SK-N-SH treated with all-trans-retinoic acid at 6 μM for 48 hours (cell line): ENCODE measurements around the gene SYCP2.

Source experiments
- BACH2 ChIP-seq: fragments of 250-450 bp; sonication (Bioruptor Pico); IDR thresholded peaks from 2 replicates; pipeline ENCODE4 v1.9.0; 2021; ENCODE audit warnings: mild to moderate bottlenecking, borderline replicate concordance
- ESRRG ChIP-seq: fragments of 250-450 bp; sonication (Bioruptor Pico); IDR thresholded peaks from 2 replicates; pipeline ENCODE4 v1.6.1; 2021; ENCODE audit warnings: mild to moderate bottlenecking
- OSR1 ChIP-seq: fragments of 250-450 bp; sonication (Bioruptor Pico); IDR thresholded peaks from 2 replicates; pipeline ENCODE4 v1.8.0; 2022; ENCODE audit warnings: moderate library complexity, mild to moderate bottlenecking, inconsistent platforms
- PATZ1 ChIP-seq: fragments of 250-450 bp; sonication (Bioruptor Pico); IDR thresholded peaks from 2 replicates; pipeline ENCODE4 v1.8.0; 2020; ENCODE audit warnings: mild to moderate bottlenecking, moderate library complexity, borderline replicate concordance
- PPARA ChIP-seq: fragments of 250-450 bp; sonication (Bioruptor Pico); IDR thresholded peaks from 2 replicates; pipeline ENCODE4 v1.5.0; 2020; ENCODE audit warnings: mild to moderate bottlenecking, borderline replicate concordance
- TSHZ2 ChIP-seq: fragments of 250-450 bp; sonication (Bioruptor Pico); IDR thresholded peaks from 2 replicates; pipeline ENCODE4 v1.5.0; 2020; ENCODE audit warnings: mild to moderate bottlenecking, moderate library complexity
- ZC3H10 ChIP-seq: fragments of 250-450 bp; sonication (Bioruptor Pico); IDR thresholded peaks from 2 replicates; pipeline ENCODE4 v1.5.1; 2021; ENCODE audit warnings: mild to moderate bottlenecking, moderate library complexity
- ZFP3 ChIP-seq: fragments of 250-450 bp; sonication (Bioruptor Pico); IDR thresholded peaks from 2 replicates; pipeline ENCODE4 v1.5.0; 2020; ENCODE audit warnings: mild to moderate bottlenecking, moderate library complexity
- ZFP30 ChIP-seq: fragments of 450-650 bp; formaldehyde crosslinking; IDR thresholded peaks from 2 replicates; pipeline ENCODE4 v1.5.0; 2022; ENCODE audit warnings: mild to moderate bottlenecking, moderate library complexity
- ZNF565 ChIP-seq: fragments of 450-650 bp; formaldehyde crosslinking; conservative IDR thresholded peaks from 2 replicates; pipeline ENCODE4 v1.5.0; 2020; ENCODE audit warnings: low read depth, mild to moderate bottlenecking, moderate library complexity

GRCh38 chr20:59923514-59923913, 9.9 kb downstream of the SYCP2 start:
- TF ChIP-seq TSHZ2 (CRISPR knock-in tag) (no peak), ZFP30 (CRISPR knock-in tag) (no peak), ZFP3 (no peak), PATZ1 (CRISPR knock-in tag) (no peak), ESRRG (CRISPR knock-in tag) (no peak), ZC3H10 (CRISPR knock-in tag) (no peak), OSR1 (no peak), PPARA (no peak), BACH2 (no peak), ZNF565 (CRISPR knock-in tag) (no peak)
